HG03108 (cell line): ENCODE results near the gene APC2.

Experiments used
- ATAC-seq: cut with Tn5 transposase; IDR thresholded peaks from one replicate; pipeline ENCODE4 v1.9.1; 2021; ENCODE audit warnings: moderate library complexity; ENCODE audit not compliant: unreplicated experiment

Gene APC2

DNA sequence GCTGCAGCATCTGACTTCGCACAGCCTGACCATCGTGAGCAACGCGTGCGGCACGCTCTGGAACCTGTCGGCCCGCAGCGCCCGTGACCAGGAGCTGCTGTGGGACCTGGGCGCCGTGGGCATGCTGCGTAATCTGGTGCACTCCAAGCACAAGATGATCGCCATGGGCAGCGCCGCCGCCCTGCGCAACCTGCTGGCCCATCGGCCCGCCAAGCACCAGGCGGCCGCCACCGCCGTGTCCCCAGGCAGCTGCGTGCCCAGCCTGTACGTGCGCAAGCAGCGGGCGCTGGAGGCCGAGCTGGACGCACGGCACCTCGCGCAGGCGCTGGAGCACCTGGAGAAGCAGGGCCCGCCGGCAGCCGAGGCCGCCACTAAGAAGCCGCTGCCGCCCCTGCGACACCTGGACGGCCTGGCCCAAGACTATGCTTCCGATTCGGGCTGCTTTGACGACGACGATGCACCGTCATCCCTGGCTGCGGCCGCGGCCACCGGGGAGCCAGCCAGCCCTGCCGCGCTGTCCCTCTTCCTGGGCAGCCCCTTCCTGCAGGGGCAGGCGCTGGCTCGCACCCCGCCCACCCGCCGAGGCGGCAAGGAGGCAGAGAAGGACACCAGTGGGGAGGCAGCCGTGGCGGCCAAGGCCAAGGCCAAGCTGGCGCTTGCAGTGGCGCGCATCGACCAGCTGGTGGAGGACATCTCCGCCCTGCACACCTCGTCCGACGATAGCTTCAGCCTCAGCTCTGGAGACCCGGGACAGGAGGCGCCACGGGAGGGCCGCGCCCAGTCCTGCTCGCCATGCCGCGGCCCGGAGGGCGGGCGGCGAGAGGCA is 15.5 kb downstream of the APC2 start:
- no peak for ATAC-seq

DNA sequence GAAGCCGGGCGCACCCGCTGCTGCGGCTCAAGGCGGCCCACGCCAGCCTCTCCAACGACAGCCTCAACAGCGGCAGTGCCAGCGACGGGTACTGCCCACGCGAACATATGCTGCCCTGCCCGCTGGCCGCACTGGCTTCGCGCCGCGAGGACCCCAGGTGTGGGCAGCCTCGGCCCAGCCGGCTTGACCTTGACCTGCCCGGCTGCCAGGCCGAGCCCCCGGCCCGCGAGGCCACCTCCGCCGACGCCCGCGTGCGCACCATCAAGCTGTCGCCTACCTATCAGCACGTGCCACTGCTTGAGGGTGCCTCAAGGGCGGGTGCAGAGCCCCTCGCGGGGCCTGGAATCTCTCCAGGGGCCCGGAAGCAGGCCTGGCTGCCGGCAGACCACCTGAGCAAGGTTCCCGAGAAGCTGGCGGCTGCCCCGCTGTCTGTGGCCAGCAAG is 16.1 kb downstream of the APC2 start:
- ATAC-seq = no peak

GRCh38 chr19:1466461-1467214 is 16.7 kb downstream of the APC2 start:
- no peak for ATAC-seq

DNA sequence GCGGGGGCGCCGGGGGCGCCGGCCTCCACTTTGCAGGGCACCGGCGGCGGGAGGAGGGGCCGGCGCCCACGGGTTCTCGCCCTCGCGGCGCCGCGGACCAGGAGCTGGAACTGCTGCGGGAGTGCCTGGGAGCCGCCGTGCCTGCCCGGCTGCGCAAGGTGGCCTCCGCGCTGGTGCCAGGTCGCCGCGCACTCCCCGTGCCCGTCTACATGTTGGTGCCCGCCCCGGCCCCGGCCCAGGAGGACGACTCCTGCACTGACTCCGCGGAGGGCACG is 17.2 kb downstream of the APC2 start:
- no peak for ATAC-seq

- no peak for ATAC-seq
Observed at GRCh38 chr19:1467490-1468273, 17.8 kb downstream of the APC2 start.

- no peak for ATAC-seq
Observed at GRCh38 chr19:1468274-1468820, 18.4 kb downstream of the APC2 start.

GRCh38 chr19:1468821-1469254 is 18.9 kb downstream of the APC2 start:
- no peak for ATAC-seq

DNA sequence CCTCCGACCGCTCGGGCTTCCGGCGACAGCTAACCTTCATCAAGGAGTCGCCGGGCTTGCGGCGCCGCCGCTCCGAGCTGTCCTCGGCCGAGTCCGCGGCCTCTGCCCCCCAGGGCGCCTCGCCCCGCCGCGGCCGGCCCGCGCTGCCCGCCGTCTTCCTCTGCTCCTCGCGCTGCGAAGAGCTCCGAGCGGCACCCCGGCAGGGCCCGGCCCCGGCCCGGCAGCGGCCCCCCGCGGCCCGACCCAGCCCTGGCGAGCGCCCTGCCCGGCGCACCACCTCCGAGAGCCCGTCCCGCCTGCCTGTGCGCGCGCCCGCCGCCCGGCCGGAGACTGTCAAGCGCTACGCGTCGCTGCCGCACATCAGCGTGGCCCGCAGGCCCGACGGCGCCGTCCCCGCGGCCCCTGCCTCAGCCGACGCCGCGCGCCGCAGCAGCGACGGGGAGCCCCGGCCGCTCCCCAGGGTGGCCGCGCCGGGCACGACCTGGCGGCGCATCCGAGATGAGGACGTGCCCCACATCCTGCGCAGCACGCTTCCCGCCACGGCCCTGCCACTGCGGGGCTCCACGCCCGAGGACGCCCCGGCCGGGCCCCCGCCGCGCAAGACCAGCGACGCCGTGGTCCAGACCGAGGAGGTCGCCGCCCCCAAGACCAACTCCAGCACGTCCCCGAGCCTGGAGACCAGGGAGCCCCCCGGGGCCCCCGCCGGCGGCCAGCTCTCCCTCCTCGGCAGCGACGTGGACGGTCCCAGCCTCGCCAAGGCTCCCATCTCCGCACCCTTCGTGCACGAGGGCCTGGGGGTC is 19.5 kb downstream of the APC2 start:
- ATAC-seq = no peak

GRCh38 chr19:1470055-1470304 is 20.1 kb downstream of the APC2 start:
- ATAC-seq = no peak

- ATAC-seq = no peak
Observed at GRCh38 chr19:1470305-1471009, 20.5 kb downstream of the APC2 start.

DNA sequence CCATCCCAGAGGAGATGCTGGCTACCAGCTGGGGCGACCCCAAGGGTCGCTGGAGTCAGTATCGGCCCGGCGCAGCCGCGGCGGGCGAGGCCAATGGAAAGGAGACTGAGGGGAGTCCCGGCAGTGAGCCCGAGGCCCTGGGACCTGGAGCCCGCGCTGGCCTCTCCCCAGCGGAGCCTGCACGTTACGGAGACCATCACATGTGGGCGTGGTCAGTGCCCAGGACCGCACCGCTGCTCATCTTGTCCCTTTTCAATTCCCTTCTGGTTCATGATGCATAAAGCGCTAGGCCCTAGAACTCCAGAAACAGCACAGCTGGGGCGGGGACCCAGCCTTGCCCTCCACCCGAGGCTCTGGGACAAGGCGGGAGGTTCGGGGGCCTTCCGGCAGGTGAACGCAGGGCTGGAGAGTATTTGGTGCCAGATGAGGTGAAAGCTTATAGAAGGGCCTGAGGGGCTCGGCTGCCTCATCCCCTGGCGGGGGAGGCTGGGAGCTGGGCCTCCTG is 21.1 kb downstream of the APC2 start:
- no peak for ATAC-seq

GRCh38 chr19:1471515-1472160 is 21.7 kb downstream of the APC2 start:
- ATAC-seq = no peak

GRCh38 chr19:1472231-1473084 is 22.5 kb downstream of the APC2 start:
- ATAC-seq = no peak

- ATAC-seq = no peak
Observed at GRCh38 chr19:1473085-1473851, 23.3 kb downstream of the APC2 start.

DNA sequence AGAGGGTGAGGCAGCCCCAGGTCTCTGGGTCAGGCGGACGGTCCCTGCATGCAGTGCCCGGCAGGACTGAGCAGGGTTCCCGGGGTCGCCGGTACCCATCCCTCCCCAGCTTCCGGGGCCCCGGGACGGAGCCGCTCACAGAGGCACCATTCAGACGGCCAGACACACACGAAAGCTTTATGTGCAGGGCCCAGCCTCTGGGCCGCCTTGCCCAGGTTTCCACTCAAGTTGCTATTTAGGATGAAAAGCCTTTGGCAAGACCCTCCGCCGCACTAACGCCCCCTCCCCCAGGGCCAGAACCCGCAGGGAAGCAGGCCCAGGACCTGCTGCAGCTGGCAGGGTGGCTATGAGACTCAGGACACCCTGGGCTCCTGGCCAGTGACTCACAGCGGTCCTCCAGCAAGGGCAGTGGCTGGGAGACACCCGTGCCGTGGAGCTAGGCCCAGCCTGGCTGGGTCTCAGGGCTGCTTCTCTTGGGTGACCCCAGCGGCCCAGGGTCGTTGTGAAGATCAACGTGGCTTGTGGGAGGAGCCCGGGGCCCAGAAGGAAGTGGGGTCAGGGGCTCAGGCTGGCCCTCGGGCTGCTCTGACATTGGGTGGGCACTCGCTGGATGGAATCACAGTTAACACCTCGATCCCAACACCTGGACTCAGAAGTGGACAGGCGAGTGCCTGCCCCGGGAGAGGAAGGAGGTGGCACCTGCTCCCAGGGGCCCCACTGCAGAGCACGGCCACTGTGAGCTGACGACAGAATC is 24.3 kb downstream of the APC2 start:
- ATAC-seq = no peak

DNA sequence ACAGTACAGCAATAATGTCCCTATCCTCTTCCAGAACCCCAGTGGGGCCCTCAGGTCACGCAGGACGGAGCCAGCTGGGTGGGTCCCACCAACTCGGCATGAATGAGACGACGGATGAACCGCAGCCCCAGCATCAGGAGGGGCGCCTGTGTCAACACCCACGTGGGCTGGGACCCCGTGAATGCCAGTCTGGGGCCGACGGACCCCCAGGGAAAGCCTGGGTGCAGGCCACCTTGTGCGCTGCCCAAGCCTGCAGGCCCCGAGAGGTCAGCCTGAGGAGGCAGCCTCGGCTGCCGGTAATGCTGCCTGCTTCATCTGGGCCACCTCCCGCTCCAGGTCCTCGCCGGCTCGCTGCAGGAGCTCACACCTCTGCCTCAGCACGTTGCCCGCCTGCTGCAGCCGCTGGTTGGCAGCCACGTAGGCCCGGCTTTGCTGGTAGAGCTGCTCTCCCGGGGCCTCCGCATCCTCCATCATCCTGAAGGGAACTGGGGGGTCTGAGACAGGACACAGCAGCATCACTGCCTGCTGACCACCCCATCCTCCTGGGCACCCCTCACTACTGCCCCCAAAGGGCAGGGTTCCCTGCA is 24.9 kb downstream of the APC2 start:
- no peak for ATAC-seq
